A549 (cell line): ENCODE results near the gene TSPAN18. TPM values are rescaled to one million over a fixed set of nuclear protein-coding genes. Genes with fewer than 3 reads are reported as not detected.

ENCODE experiments used
- ATAC-seq, 2 experiments: fragments of 200-7000 bp in 1 of 2; fragments of >200 bp in 1 of 2; cut with Nextera tagmentation in 1 of 2; cut with Tn5 transposase in 1 of 2; 3 replicates each; pipeline versions ENCODE4 v1.8.0 to v1.9.1; 2018 to 2020; ENCODE audit warnings: mild to moderate bottlenecking in 1 of 2, moderate library complexity in 1 of 2
- CTCF ChIA-PET: fragments of 300-600 bp; sonication (Branson Sonifier 250); formaldehyde crosslinking; extraction: SDS; loops from one replicate; lab custom pipeline; 2021; ENCODE audit warnings: antibody characterized with exemption, inconsistent platforms; lab: Yijun Ruan, JAX
- POLR2A ChIA-PET: fragments of 350-600 bp; formaldehyde crosslinking; extraction: SDS; loops from one replicate; lab custom pipeline; 2021; ENCODE audit warnings: antibody characterized with exemption, inconsistent platforms; lab: Yijun Ruan, JAX
- DNase-seq, 2 experiments: peaks; one replicate each; pipeline versions ENCODE4 v3.0.0 to v3.0.0-alpha.2; 2011 to 2016; ENCODE audit warnings: low read depth in 1 of 2, low spot score in 1 of 2
- FAIRE-seq: peaks from 2 replicates; lab custom pipeline; 2011; peaks lifted over from hg19 to GRCh38; lab: Jason Lieb, UNC
- H3K27ac ChIP-seq, 2 experiments: fragments of >200 bp; sonication (Bioruptor Twin); formaldehyde crosslinking; 3 replicates each; pipeline ENCODE4 v1.5.1; 2016 to 2017
- H3K4me1 ChIP-seq: fragments of >200 bp; sonication (Bioruptor Twin); formaldehyde crosslinking; 3 replicates; pipeline ENCODE4 v1.6.1; 2016
- H3K4me2 ChIP-seq: fragments of >200 bp; sonication (Bioruptor Twin); formaldehyde crosslinking; 3 replicates; pipeline ENCODE4 v1.6.1; 2016
- H3K4me3 ChIP-seq: fragments of >200 bp; sonication (Bioruptor Twin); formaldehyde crosslinking; 3 replicates; pipeline ENCODE4 v1.5.1; 2016
- H3K9me3 ChIP-seq: fragments of >200 bp; sonication (Bioruptor Twin); formaldehyde crosslinking; 3 replicates; pipeline ENCODE4 v1.6.1; 2016
- BHLHE40 ChIP-seq: IDR thresholded peaks from 2 replicates; pipeline ENCODE4 v1.6.1; 2012; ENCODE audit warnings: low read depth, low read length, inconsistent platforms
- CEBPB ChIP-seq, 2 experiments: fragments of >200 bp in 1 of 2; sonication (Bioruptor Twin) in 1 of 2; formaldehyde crosslinking in 1 of 2; IDR thresholded peaks; 2 replicates each; pipeline ENCODE4 v1.6.1; 2012 to 2016
- CTCF ChIP-seq: fragments of >200 bp; sonication (Bioruptor Twin); formaldehyde crosslinking; IDR thresholded peaks from 3 replicates; pipeline ENCODE4 v1.5.1; 2016
- EHF ChIP-seq: fragments of 250-450 bp; sonication (Bioruptor Pico); IDR thresholded peaks from 2 replicates; pipeline ENCODE4 v1.5.0; 2020; ENCODE audit warnings: mild to moderate bottlenecking
- EHMT2 ChIP-seq: fragments of 200-600 bp; sonication (generic); IDR thresholded peaks from 2 replicates; pipeline ENCODE4 v1.6.1; 2016; ENCODE audit warnings: antibody characterized with exemption, low read depth, mild to moderate bottlenecking, moderate library complexity
- FOSB ChIP-seq: fragments of 250-450 bp; sonication (Bioruptor Pico); IDR thresholded peaks from 2 replicates; pipeline ENCODE4 v1.5.0; 2020; ENCODE audit warnings: mild to moderate bottlenecking, moderate library complexity
- FOSL2 ChIP-seq, 2 experiments: fragments of 450-650 bp in 1 of 2; fragments of >200 bp in 1 of 2; sonication (Bioruptor Twin) in 1 of 2; formaldehyde crosslinking; IDR thresholded peaks; 2 replicates each; pipeline versions ENCODE4 v1.5.0 to v1.6.1; 2016 to 2020; ENCODE audit warnings: mild to moderate bottlenecking in 1 of 2, moderate library complexity in 1 of 2
- FOXS1 ChIP-seq: fragments of 250-450 bp; sonication (Bioruptor Pico); IDR thresholded peaks from 2 replicates; pipeline ENCODE4 v1.5.0; 2020; ENCODE audit warnings: mild to moderate bottlenecking, moderate library complexity
- GATA3 ChIP-seq: IDR thresholded peaks from 2 replicates; pipeline ENCODE4 v1.6.1; 2012; ENCODE audit warnings: borderline replicate concordance
- HOXB13 ChIP-seq: fragments of 250-450 bp; sonication (Bioruptor Pico); IDR thresholded peaks from 2 replicates; pipeline ENCODE4 v1.5.0; 2020; ENCODE audit warnings: low read depth, mild to moderate bottlenecking, moderate library complexity
- KDM1A ChIP-seq: fragments of 200-600 bp; sonication (generic); IDR thresholded peaks from 2 replicates; pipeline ENCODE4 v1.6.1; 2016; ENCODE audit warnings: low read depth, mild to moderate bottlenecking
- KDM5A ChIP-seq: fragments of 200-600 bp; sonication (generic); IDR thresholded peaks from 2 replicates; pipeline ENCODE4 v1.6.1; 2016; ENCODE audit warnings: antibody characterized with exemption, mild to moderate bottlenecking
- MAZ ChIP-seq: fragments of 150-350 bp; IDR thresholded peaks from 2 replicates; pipeline ENCODE4 v1.6.1; 2014; ENCODE audit warnings: antibody characterized with exemption, low read depth, low read length, borderline replicate concordance
- NR3C1 ChIP-seq: fragments of >200 bp; sonication (Bioruptor Twin); formaldehyde crosslinking; IDR thresholded peaks from 3 replicates; pipeline ENCODE4 v1.6.1; 2017
- PHF8 ChIP-seq: fragments of 200-600 bp; sonication (generic); IDR thresholded peaks from 2 replicates; pipeline ENCODE4 v1.6.1; 2016; ENCODE audit warnings: low read depth, mild to moderate bottlenecking, antibody characterized with exemption, moderate library complexity, borderline replicate concordance
- RNF2 ChIP-seq: fragments of 200-600 bp; sonication (generic); IDR thresholded peaks from 2 replicates; pipeline ENCODE4 v1.6.1; 2016; ENCODE audit warnings: low read depth, mild to moderate bottlenecking, antibody characterized with exemption, moderate library complexity, borderline replicate concordance
- SREBF2 ChIP-seq: fragments of 450-650 bp; IDR thresholded peaks from 2 replicates; pipeline ENCODE4 v1.6.1; 2014; ENCODE audit warnings: mild to moderate bottlenecking, moderate library complexity
- TFCP2L1 ChIP-seq: fragments of 250-450 bp; sonication (Bioruptor Pico); IDR thresholded peaks from 2 replicates; pipeline ENCODE4 v1.5.0; 2021; ENCODE audit warnings: mild to moderate bottlenecking
- TP53 ChIP-seq: fragments of 250-450 bp; sonication (Bioruptor Pico); IDR thresholded peaks from 2 replicates; pipeline ENCODE4 v1.5.0; 2021; ENCODE audit warnings: mild to moderate bottlenecking, moderate library complexity
- ZC3H11A ChIP-seq: fragments of 450-650 bp; IDR thresholded peaks from 2 replicates; pipeline ENCODE4 v1.6.1; 2014; ENCODE audit warnings: antibody characterized with exemption, mild to moderate bottlenecking
- ZFP36 ChIP-seq: fragments of 450-650 bp; IDR thresholded peaks from 2 replicates; pipeline ENCODE4 v1.6.1; 2014; ENCODE audit warnings: borderline replicate concordance; ENCODE audit not compliant: partially characterized antibody
- ZNF302 ChIP-seq: fragments of 250-450 bp; sonication (Bioruptor Pico); IDR thresholded peaks from 2 replicates; pipeline ENCODE4 v1.9.0; 2021; ENCODE audit warnings: inconsistent platforms, mild to moderate bottlenecking, moderate library complexity
- WGBS: methylation state at CpG from one replicate; pipeline ENCODE4 v1.1.6; 2017; ENCODE audit errors: missing lambda C conversion rate; 5-methylcytosine and 5-hydroxymethylcytosine counted together
- polyA plus RNA-seq, 4 experiments: library from polyadenylated mRNA; depleted of rRNA in 3 of 4; stranded (reverse); fragments of >200 nt; fragmentation: RNase III in 1 of 4; extraction: RNeasy Plus Mini Kit Qiagen cat#74134 plus additional on column Dnase treatment in 1 of 4; gene quantifications; 2 replicates in 3 of 4; 3 replicates in 1 of 4; pipeline ENCODE4 v1.2.3, GENCODE V29; 2011 to 2017
- TF ChIP-seq, protein P1 (sequence below): fragments of >200 bp; sonication (Bioruptor Twin); formaldehyde crosslinking; IDR thresholded peaks from 3 replicates; pipeline ENCODE4 v1.6.1; 2016

The TSPAN18 gene
- polyA plus RNA-seq, 2 of the 4 experiments (the other 2 are of a cell fraction), result 0.81 to 4.5 TPM

- DNase-seq, result no peak
Measured at GRCh38 chr11:44952500-44953260, 225.9 kb downstream of the TSPAN18 start.

GRCh38 chr11:44954051-44954906 is 227.5 kb downstream of the TSPAN18 start:
- Histone ChIP-seq H3K4me2 (peak overlapping the region; percentile 69; the same call in 2 of the 3 replicates), H3K9me3 (no peaks in the 10 kb centered on the region), H3K4me3 (no peak overlapping the region), H3K4me1 (peaks cover 33% of the 10 kb centered on the region), H3K27ac (peak overlapping the region; percentile 64 to 82)
- ChIA-PET CTCF (interaction anchor here (0.7 to 4.6 kb wide), 8 partner anchors 8 to 405 kb away, joined by 3 to 40 read pairs (median 5); no protein-coding TSS in a partner anchor), POLR2A (no interaction called here)
- WGBS, result 88% methylated on average over 9 of the region's 12 CpGs
- DNase-seq, result no peak
- ATAC-seq, result no peak
- TF ChIP-seq RNF2, result no peak
- no peak for TF ChIP-seq EHMT2
- no peak for TF ChIP-seq FOSB (CRISPR knock-in tag)
- TF ChIP-seq KDM1A, result no peak
- TF ChIP-seq ZNF302, result no peak
- no peak for TF ChIP-seq CTCF
- no peak for TF ChIP-seq GATA3
- TF ChIP-seq ZC3H11A, result no peak
- no peak for TF ChIP-seq NR3C1
- no peak for TF ChIP-seq KDM5A
- TF ChIP-seq, protein P1, sequence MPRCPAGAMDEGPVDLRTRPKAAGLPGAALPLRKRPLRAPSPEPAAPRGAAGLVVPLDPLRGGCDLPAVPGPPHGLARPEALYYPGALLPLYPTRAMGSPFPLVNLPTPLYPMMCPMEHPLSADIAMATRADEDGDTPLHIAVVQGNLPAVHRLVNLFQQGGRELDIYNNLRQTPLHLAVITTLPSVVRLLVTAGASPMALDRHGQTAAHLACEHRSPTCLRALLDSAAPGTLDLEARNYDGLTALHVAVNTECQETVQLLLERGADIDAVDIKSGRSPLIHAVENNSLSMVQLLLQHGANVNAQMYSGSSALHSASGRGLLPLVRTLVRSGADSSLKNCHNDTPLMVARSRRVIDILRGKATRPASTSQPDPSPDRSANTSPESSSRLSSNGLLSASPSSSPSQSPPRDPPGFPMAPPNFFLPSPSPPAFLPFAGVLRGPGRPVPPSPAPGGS, result no peak
- FAIRE-seq, result no peak

More at GRCh38 chr11:44952500-44953260, 225.9 kb downstream of the TSPAN18 start:
- no peak for ATAC-seq
- peaks cover 27% of the 10 kb centered on the region for H3K4me1 ChIP-seq
- no peak overlapping the region for H3K27ac ChIP-seq
- no peaks in the 10 kb centered on the region for H3K9me3 ChIP-seq
- CTCF ChIA-PET, result interaction anchor here (0.6 to 4.6 kb wide), 9 partner anchors 11 to 227 kb away, joined by 3 to 40 read pairs (median 3); no protein-coding TSS in a partner anchor
- no peak overlapping the region for H3K4me3 ChIP-seq
- POLR2A ChIA-PET, result no interaction called here
- FAIRE-seq, result peak; percentile 43
- H3K4me2 ChIP-seq, result no peak overlapping the region
- 61% methylated on average over 3 of the region's 3 CpGs for WGBS
- TF ChIP-seq BHLHE40, result no peak

- Histone ChIP-seq H3K9me3 (no peaks in the 10 kb centered on the region), H3K4me2 (peak overlapping the region; percentile 69), H3K4me1 (peaks cover 34% of the 10 kb centered on the region), H3K4me3 (0 out of 3 replicates have a peak overlapping the region, but pooled peaks have one; percentile 16), H3K27ac (peak overlapping the region; percentile 64 to 82)
- 61% methylated on average over 4 of the region's 5 CpGs for WGBS
- TF ChIP-seq MAZ (no peak), TFCP2L1 (CRISPR knock-in tag) (no peak), SREBF2 (no peak), CEBPB (IDR thresholded peaks at IDR 0.05) (peak in 1 of 2 experiments; percentile 27; a peak in 1 of 4 replicates), ZNF302 (no peak), HOXB13 (CRISPR knock-in tag) (no peak), FOXS1 (CRISPR knock-in tag) (no peak), ZFP36 (peak; percentile 14), TP53 (no peak), GATA3 (no peak), FOSL2 (IDR thresholded peaks at IDR 0.05) (peak; percentile 61; the same call in 1 of the 2 replicates), FOSL2 (CRISPR knock-in tag; IDR thresholded peaks at IDR 0.05) (peak; percentile 82), PHF8 (no peak), EHF (CRISPR knock-in tag) (no peak)
- peak; percentile 60 to 70; a peak in 5 of 6 replicates for ATAC-seq
- peak; percentile 63 to 71 for DNase-seq
- POLR2A ChIA-PET, result no interaction called here
- CTCF ChIA-PET, result interaction anchor here (0.8 to 4.6 kb wide), 6 partner anchors 9 to 148 kb away, joined by 3 to 40 read pairs (median 6); no protein-coding TSS in a partner anchor
- no peak for FAIRE-seq
Measured at GRCh38 chr11:44955015-44955738, 228.4 kb downstream of the TSPAN18 start.
